Activated T-cell treated with anti-CD3 and anti-CD28 coated beads, Interleukin-2, amount 50 U/mL, for 48 hours (primary cell): ENCODE results near the gene CTXN2.

ENCODE experiments used
- DNase-seq, 2 experiments: peaks; one replicate each; pipeline ENCODE4 v3.0.0-alpha.2; 2020

CTXN2 gene

DNA sequence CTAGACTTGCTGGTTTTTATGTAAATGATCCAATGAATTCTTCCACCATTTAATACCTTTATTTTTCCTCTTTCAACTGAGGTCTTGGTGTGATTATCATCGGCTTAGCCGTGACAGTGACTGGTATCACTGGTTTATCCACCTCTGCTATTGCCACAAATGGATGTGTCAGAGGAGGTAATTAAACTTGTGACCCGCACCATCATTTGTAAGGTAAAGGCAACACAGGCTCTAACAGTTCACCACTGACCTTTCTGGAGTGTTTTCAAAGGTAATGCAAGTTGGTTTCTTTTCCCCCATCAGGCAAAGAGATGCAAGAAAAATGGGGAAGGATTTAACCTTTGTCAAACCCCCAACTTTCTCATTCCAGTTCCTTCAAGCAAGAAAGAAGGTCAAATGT is 34.3 kb downstream of the CTXN2 start:
- no peak for DNase-seq

DNA sequence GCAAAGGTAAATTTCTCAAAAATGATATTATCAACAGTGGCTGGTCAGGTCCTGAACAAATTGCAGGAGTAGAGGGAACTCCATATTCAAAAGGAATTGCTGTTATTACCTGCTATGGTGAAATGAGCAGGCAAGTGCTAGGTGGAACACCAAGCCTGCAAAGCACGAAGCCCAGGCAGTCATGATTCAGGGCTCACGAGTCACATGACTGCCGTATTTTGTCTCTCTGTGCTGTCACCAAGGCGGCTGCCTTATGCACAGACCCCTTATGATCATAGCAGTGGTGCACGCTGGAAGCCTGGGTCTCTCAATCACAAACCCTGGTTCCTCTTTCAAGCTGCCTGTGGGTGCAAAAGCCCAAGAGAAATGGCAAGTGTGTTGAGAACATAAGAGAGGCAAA is 39.0 kb downstream of the CTXN2 start:
- DNase-seq, result no peak

DNA sequence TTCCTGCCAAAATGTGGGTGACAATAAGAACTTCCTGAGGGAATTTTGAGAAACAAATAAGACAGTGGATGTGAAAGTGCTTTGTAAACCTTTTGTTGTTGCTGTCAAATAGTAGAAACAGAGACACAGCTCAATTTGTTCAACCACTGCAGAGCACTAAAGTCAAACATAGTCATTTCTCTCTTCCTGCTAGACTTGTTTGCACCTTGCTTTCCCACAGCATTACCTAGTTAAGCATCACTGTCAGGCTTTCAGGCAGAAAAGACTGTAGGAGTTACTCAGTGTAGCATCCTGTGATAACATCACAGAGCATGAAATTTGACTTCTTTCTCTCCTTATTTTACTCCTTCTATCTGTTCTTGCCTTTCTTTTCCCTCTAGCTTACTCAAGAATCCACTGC is 41.8 kb downstream of the CTXN2 start:
- DNase-seq, result no peak

DNA sequence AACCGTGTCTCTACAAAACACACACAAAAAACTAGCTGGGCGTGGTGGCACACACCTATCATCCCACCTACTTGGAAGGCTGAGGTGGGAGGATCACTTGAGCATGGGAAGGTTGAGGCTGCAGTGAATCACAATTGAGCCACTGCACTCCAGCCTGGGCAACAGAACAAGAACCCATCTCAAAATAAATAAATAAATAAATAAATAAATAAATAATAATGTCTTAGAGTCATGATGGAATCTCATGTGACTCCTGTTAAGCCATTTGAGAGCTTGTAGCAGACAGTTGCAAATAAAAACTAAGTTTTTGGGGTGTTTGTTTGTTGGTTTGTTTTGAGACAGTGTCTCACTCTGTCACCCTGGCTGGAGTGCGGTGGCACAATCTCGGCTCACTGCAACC is 47.9 kb downstream of the CTXN2 start:
- no peak for DNase-seq

DNA sequence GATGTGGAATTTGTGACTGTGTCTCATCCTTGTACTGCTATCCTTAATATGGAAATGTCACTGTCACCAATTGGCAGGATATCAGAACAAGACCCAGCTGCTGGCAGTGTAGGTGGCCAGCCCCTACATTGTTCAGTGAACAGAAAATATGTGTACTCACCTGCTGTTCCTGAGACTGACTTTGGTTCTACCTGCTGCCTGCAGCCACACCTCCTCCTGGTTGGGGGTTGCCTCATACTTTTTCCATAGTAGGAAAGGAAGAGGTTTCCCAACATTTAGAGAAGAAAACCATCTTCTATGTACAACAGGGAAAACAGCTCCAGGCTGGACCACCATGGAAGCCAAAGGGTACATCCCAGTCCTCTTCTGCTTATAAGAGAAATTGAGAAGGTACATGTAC is 50.5 kb downstream of the CTXN2 start:
- no peak for DNase-seq

DNA sequence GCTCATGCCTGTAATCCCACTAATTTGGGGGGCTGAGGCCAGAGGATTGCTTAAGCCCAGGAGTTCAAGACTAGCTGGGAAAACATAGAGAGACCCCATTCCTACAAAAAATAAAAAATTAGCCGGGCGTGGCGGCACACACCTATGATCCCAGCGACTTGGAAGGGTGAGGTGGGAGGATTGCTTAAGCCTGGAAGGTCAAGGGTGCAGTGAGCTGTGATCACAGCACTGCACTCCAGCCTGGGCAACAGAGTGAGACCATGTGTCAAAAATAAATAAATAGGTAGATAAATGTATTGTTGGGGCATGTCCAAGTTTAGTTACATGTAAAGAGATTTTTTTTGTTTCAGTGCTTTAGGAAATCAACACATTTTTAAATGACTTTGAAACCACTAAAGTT is 51.1 kb downstream of the CTXN2 start:
- DNase-seq, result no peak

DNA sequence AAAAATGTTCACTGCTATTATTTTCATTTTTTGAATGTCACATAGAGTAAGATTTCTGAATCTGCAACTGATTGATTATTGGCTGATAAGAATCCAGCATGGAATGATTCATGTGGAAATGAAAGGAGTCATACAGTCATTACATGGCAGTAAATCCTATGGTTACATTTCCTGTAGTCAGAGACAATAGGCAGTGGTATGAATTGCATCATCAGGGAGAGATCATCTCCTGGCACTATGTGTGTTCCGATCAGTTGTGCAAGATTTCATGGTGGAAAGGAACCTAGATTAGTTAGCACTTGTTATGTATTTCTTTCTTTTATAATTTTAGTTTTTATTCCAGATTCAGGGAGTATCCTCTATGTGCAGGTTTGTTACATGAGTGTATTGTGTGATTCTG is 53.5 kb downstream of the CTXN2 start:
- DNase-seq, result no peak

DNA sequence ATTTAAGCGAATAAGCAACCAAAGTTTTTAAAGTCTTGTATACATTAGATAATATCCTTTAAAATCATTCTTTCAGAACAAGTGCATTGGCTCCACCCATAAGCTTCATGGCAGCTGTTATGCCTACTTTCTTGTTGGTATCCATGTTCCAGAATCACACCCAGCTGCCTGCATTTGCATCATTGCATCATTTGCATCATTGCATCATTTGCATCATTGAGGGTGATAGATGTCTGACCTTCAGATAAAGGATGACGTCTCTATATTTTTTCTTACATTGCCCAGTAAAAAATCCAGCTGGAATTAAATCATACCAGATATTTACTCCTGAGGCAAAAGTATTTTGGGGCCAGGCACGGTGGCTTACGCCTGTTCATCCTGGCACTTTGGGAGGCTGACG is 56.9 kb downstream of the CTXN2 start:
- no peak for DNase-seq

DNA sequence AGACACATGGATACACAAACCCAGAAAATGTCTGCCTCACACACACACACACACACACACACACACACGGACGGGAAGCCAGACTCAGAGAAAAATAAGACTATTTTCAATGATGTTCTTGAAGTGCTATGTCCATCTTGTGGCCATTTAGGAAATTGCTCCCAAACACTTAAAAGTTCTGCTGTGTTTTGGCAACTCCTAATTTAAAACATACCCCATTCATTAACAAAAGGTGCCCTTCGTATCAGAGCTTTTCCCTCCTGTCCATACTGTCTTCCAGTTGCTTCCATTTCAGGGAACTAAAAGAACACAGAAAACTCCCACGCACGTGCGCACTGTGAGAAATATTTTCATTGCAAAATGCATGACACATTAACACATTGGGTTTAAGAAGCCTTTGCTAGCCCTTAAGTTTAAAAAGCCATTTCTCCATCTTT is 59.2 kb downstream of the CTXN2 start:
- DNase-seq, result no peak

DNA sequence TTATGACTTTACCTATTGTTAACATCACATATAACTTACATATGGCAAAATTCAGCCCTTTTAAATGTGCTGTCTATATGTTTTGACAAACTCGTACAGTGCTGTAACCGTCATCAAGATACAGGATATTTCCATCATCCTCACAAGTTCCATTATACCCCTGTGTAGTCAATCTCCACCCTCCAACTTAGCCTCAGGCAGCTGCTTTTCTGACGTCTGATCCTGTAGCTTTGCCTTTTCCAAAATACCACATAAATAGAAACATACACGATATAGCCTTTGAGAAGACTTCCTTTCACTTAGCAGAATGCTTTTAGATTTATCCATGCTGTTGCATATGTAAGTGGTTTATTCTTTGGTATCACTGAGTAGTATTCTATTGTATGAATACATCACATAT is 61.7 kb downstream of the CTXN2 start:
- no peak for DNase-seq
